Progenitor cell of endocrine pancreas (in vitro differentiated cells): ENCODE results near the gene ZBTB12. TPM values are rescaled to one million over a fixed set of nuclear protein-coding genes. Genes with fewer than 3 reads are reported as not detected.

Source experiments
- DNase-seq: peaks from one replicate; pipeline ENCODE4 v3.0.0; 2021; ENCODE audit warnings: low spot score; ENCODE audit not compliant: unreplicated experiment
- H3K27ac Mint-ChIP-seq: 2 replicates; pipeline ENCODE4 v1.8.0; 2021; ENCODE audit warnings: mild to moderate bottlenecking, moderate library complexity, mixed read lengths
- H3K27me3 Mint-ChIP-seq: 2 replicates; pipeline ENCODE4 v1.8.0; 2021; ENCODE audit warnings: mixed read lengths
- H3K36me3 Mint-ChIP-seq: 2 replicates; pipeline ENCODE4 v1.8.0; 2022; ENCODE audit warnings: mixed read lengths; ENCODE audit not compliant: insufficient read depth
- H3K4me1 Mint-ChIP-seq: 2 replicates; pipeline ENCODE4 v1.8.0; 2021; ENCODE audit warnings: low read depth, mixed read lengths
- H3K4me3 Mint-ChIP-seq: 2 replicates; pipeline ENCODE4 v1.8.0; 2021; ENCODE audit warnings: low read depth, mild to moderate bottlenecking, moderate library complexity, mixed read lengths
- H3K9me3 Mint-ChIP-seq: 2 replicates; pipeline ENCODE4 v1.8.0; 2021; ENCODE audit warnings: low read depth, mixed read lengths
- total RNA-seq: library from RNA; stranded (reverse); gene quantifications from 2 replicates; pipeline ENCODE4 v1.2.1, GENCODE V29; 2021
- TF ChIP-seq, protein P1 (sequence below): fragments of 200-600 bp; sonication (generic); IDR thresholded peaks from one replicate; pipeline ENCODE4 v1.5.0; 2021; ENCODE audit warnings: antibody characterized with exemption, mild to moderate bottlenecking; ENCODE audit not compliant: unreplicated experiment

ZBTB12 gene
- total RNA-seq, 1 donor from 2014 or later: 55.5 TPM

GRCh38 chr6:31850765-31851484, 51.0 kb downstream of the ZBTB12 start:
- DNase-seq: no peak
- Mint-ChIP-seq H3K27ac (peak overlapping the region; percentile 56), H3K9me3 (peaks cover 5% of the 10 kb centered on the region), H3K4me1 (peaks cover 5% of the 10 kb centered on the region), H3K36me3 (peaks cover 12% of the 10 kb centered on the region), H3K27me3 (no peaks in the 10 kb centered on the region), H3K4me3 (no peak overlapping the region)
- TF ChIP-seq, protein P1, sequence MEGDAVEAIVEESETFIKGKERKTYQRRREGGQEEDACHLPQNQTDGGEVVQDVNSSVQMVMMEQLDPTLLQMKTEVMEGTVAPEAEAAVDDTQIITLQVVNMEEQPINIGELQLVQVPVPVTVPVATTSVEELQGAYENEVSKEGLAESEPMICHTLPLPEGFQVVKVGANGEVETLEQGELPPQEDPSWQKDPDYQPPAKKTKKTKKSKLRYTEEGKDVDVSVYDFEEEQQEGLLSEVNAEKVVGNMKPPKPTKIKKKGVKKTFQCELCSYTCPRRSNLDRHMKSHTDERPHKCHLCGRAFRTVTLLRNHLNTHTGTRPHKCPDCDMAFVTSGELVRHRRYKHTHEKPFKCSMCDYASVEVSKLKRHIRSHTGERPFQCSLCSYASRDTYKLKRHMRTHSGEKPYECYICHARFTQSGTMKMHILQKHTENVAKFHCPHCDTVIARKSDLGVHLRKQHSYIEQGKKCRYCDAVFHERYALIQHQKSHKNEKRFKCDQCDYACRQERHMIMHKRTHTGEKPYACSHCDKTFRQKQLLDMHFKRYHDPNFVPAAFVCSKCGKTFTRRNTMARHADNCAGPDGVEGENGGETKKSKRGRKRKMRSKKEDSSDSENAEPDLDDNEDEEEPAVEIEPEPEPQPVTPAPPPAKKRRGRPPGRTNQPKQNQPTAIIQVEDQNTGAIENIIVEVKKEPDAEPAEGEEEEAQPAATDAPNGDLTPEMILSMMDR: no peak

Other genes with a start within 250 kb of the ZBTB12 start
- gene BAG6, start 249.4 kb downstream of the ZBTB12 start, total RNA-seq: 458 and 471 TPM in 2 replicates
- 7.1 and 7.5 TPM in 2 replicates for gene APOM, start 246.2 kb downstream of the ZBTB12 start, total RNA-seq
- gene C6orf47, start 241.3 kb downstream of the ZBTB12 start, total RNA-seq: 23.6 and 24.1 TPM in 2 replicates
- gene GPANK1, start 237.1 kb downstream of the ZBTB12 start, total RNA-seq: 15.2 and 18.0 TPM in 2 replicates
- gene CSNK2B, start 236.0 kb downstream of the ZBTB12 start, total RNA-seq: 163 and 165 TPM in 2 replicates
- gene LY6G5B, start 232.1 kb downstream of the ZBTB12 start, total RNA-seq: 24.8 and 30.6 TPM in 2 replicates
- 4.4 and 6.5 TPM in 2 replicates for gene LY6G5C, start 221.0 kb downstream of the ZBTB12 start, total RNA-seq
- gene ABHD16A, start 198.8 kb downstream of the ZBTB12 start, total RNA-seq: 93.0 and 96.9 TPM in 2 replicates
- not detected in 2 replicates for gene LY6G6F, start 195.2 kb downstream of the ZBTB12 start, total RNA-seq
- not detected in 2 replicates for gene LY6G6D, start 186.7 kb downstream of the ZBTB12 start, total RNA-seq
- 0.60 and 1.3 TPM in 2 replicates for gene LY6G6C, start 180.3 kb downstream of the ZBTB12 start, total RNA-seq
- gene MPIG6B, start 178.7 kb downstream of the ZBTB12 start, total RNA-seq: not detected in 2 replicates
- gene DDAH2, start 172.8 kb downstream of the ZBTB12 start, total RNA-seq: 218 and 233 TPM in 2 replicates
- 275 and 286 TPM in 2 replicates for gene CLIC1, start 165.6 kb downstream of the ZBTB12 start, total RNA-seq
- 45.0 and 51.3 TPM in 2 replicates for gene MSH5, start 162.1 kb downstream of the ZBTB12 start, total RNA-seq
- 8.6 and 11.9 TPM in 2 replicates for gene SAPCD1, start 139.4 kb downstream of the ZBTB12 start, total RNA-seq
- gene VWA7, start 124.8 kb downstream of the ZBTB12 start, total RNA-seq: 9.5 and 11.6 TPM in 2 replicates
- 85.6 and 92.6 TPM in 2 replicates for gene VARS1, start 106.3 kb downstream of the ZBTB12 start, total RNA-seq
- 80.4 and 82.9 TPM in 2 replicates for gene LSM2, start 95.1 kb downstream of the ZBTB12 start, total RNA-seq
- gene HSPA1L, start 86.8 kb downstream of the ZBTB12 start, total RNA-seq: 2.4 and 2.5 TPM in 2 replicates
- 52.5 and 56.6 TPM in 2 replicates for gene HSPA1A, start 86.5 kb downstream of the ZBTB12 start, total RNA-seq
- 152 and 165 TPM in 2 replicates for gene HSPA1B, start 74.3 kb downstream of the ZBTB12 start, total RNA-seq
- 52.4 and 57.4 TPM in 2 replicates for gene NEU1, start 39.3 kb downstream of the ZBTB12 start, total RNA-seq
- 17.5 and 19.1 TPM in 2 replicates for gene SLC44A4, start 23.1 kb downstream of the ZBTB12 start, total RNA-seq
- gene EHMT2, start 4.4 kb downstream of the ZBTB12 start, total RNA-seq: 161 and 175 TPM in 2 replicates
- gene C2, start 25.6 kb upstream of the ZBTB12 start, total RNA-seq: 0.47 and 0.65 TPM in 2 replicates
- 3.9 and 4.7 TPM in 2 replicates for gene CFB, start 44.0 kb upstream of the ZBTB12 start, total RNA-seq
- gene NELFE, start 56.9 kb upstream of the ZBTB12 start, total RNA-seq: 67.2 and 71.8 TPM in 2 replicates
- gene SKIC2, start 57.1 kb upstream of the ZBTB12 start, total RNA-seq: 97.9 and 103 TPM in 2 replicates
- gene DXO, start 70.1 kb upstream of the ZBTB12 start, total RNA-seq: 26.3 and 29.4 TPM in 2 replicates
- 13.1 and 14.1 TPM in 2 replicates for gene C4A, start 80.0 kb upstream of the ZBTB12 start, total RNA-seq
- gene C4B, start 112.7 kb upstream of the ZBTB12 start, total RNA-seq: 6.6 and 8.4 TPM in 2 replicates
- gene CYP21A2, start 136.3 kb upstream of the ZBTB12 start, total RNA-seq: 0.38 and 0.67 TPM in 2 replicates
- 10.3 and 14.6 TPM in 2 replicates for gene TNXB, start 207.3 kb upstream of the ZBTB12 start, total RNA-seq
- gene ATF6B, start 226.2 kb upstream of the ZBTB12 start, total RNA-seq: 89.4 and 95.0 TPM in 2 replicates
- gene FKBPL, start 228.2 kb upstream of the ZBTB12 start, total RNA-seq: 8.4 and 8.7 TPM in 2 replicates
- gene PRRT1, start 249.9 kb upstream of the ZBTB12 start, total RNA-seq: 2.9 and 3.3 TPM in 2 replicates